NCI-H1930 (cell line): ENCODE measurements around the gene TRAF7.
"Not testable (repeated sequence)": the region's sequence is repeated elsewhere in the genome, so short reads cannot be mapped to it uniquely, and the experiment has no call there.

Experiments used
- DNase-seq, 2 experiments: peaks; one replicate each; lab custom pipeline; 2025; lab: John Stamatoyannopoulos, UW

Gene TRAF7

GRCh38 chr16:2199621-2200139 is 44.1 kb downstream of the TRAF7 start:
- DNase-seq = no peak

DNA sequence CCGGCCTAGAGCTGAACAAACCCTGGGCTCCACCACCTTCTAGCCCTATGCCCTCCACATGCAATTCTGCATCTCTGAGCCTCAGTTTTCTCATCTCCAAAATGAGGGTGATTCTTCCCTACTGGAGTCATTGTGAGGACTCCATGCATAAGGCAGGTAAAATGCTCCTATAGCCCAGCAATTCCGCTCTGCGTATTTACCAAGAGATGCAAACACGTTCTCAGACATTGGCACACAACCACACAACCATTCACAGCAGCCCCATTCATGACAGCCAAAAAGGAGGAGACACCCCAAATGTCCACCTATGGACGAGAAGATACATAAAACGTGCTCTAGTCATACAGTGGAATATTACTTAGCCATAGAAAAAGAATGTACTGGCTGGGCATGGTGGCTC is 44.7 kb downstream of the TRAF7 start:
- DNase-seq = no peak

- DNase-seq = not testable (repeated sequence)
These were observed 47.6 kb downstream of the TRAF7 start for GRCh38 chr16:2203119-2203688.

DNA sequence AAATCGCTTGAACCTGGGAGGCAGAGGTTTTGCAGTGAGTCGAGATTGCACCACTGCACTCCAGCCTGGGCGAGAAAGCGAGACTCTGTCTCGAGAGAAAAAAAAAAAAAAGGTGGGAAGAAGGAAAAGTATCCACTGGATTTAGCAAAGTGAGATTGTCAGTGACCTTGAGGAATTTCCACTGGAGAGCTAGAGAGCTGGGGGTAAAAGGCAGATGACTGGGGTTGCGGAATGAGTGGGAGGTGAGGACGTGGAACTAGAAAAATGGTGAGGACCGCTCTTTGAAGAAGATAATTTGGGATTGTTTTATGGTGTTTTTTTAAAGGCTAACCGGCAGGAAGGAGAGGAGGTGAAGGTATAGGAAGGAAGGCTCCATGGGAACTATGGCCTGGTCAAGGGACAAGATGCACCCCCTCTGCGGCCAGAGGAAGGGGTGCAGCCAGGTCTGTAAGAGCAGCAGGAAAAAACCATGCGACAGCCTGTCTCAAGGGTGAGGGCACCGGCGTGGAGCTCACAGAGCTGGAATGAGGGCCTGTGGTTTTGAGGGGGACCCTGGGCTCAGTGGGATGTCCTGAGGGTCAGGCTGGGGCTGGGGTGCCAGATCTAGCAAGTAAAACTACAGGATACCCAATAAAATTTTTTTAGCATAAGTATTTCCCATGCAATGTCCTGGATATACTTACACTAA is 49.0 kb downstream of the TRAF7 start:
- DNase-seq = no peak

GRCh38 chr16:2205104-2205966 is 49.8 kb downstream of the TRAF7 start, which contains the start of gene MLST8:
Gene MLST8, plus strand, starts transcription at chr16:2205454. Its CDS starts 632 bp downstream, at chr16:2206086.
- peak; percentile 67 to 92 for DNase-seq

GRCh38 chr16:2205967-2206313 is 50.4 kb downstream of the TRAF7 start:
- no peak for DNase-seq

DNA sequence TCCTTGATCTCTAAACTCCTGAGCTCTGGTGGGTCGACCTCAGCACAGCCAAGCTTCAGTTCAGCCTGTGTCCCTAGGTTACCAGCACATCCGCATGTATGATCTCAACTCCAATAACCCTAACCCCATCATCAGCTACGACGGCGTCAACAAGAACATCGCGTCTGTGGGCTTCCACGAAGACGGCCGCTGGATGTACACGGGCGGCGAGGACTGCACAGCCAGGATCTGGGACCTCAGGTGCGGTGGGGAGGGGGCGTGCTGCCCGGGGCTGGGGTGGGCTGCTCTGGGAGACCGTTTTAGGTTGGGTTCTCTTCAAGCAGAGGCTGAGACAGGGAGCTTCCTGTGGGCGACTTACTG is 50.8 kb downstream of the TRAF7 start:
- DNase-seq = no peak

GRCh38 chr16:2206780-2207433 is 51.3 kb downstream of the TRAF7 start:
- DNase-seq = no peak

DNA sequence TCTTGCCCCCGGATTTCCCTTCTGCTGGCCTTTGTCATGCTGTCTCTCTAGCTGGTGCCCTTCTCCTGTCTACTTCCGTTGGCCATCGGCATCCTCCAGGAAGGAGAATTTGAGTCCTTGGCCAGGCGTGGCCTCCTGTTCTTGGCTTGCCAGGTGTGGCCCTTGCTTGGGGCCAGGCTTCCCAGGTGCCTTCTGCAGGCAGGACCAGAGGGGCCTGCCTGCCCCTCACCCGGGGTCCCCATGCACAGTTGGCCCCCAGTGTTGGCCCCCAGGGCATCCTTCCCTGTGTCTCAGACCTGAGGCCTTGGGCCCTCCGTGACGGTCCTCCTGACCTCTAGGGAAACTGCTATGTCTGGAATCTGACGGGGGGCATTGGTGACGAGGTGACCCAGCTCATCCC is 52.3 kb downstream of the TRAF7 start:
- no peak for DNase-seq

DNA sequence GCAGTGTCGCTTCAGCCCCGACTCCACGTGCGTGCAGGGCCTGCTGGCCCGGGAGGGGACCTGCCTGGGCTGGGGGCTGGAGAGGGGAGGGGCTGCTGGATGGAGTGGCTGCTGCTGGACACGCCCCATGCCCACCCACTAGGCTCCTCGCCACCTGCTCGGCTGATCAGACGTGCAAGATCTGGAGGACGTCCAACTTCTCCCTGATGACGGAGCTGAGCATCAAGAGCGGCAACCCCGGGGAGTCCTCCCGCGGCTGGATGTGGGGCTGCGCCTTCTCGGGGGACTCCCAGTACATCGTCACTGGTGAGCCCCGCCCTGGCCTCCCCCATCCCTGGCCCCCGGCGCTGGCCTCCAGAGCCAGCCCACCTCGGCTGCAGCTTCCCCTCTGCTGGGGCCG is 52.7 kb downstream of the TRAF7 start:
- no peak for DNase-seq

GRCh38 chr16:2208772-2209171 is 53.2 kb downstream of the TRAF7 start:
- no peak for DNase-seq

DNA sequence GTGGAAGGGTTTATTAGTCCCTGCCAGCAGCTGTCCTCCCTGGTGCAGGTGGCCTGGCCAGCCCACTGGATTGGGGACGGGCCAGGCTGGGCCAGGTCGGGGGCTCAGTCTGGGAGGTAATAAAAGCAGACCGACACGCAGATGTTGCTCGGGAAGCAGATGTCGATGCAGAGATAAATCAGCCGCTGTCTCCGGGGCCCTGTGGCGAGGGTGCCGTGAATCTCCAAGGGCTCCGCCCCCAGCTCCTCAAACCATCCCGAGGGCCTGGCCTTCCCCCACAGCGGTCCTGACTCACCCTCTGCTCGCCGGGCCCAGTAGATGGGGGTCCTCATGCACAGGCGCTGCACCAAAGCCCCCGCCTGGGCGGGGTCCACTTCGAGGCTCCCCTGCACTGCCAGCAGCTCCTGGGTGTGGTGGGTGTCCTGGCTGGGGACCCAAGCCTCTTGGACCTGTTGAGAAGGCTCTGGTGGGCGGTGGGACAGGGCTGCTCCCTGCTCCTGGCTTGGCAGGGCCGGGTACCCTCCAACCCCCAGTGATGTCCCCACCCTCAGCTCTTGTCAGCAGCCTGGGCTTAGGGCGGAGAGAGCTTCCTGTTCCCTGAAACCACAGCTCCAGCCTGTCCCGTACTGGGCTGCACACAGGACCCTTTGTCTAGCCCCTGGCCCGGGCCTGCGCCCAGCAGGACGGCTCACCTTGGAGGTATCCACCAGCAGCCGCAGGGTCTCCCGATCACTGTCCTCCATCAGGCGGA is 53.9 kb downstream of the TRAF7 start:
- DNase-seq = no peak

DNA sequence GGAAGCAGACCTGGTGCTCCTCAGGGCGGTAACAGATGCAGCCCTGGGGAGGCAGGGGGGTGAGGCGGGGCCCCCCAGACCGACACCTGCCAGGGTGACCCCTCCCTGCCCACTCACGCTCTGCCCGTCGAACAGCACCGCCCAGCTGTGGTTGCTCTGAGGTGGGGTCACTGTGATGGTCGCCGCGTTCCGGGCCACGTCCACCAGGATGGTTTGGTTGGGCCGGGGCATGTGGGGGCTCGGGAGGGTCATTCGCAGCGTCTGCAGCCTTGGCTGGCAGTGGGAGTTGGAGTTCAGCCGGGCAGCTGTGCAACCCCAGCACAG is 54.4 kb downstream of the TRAF7 start:
- no peak for DNase-seq

DNA sequence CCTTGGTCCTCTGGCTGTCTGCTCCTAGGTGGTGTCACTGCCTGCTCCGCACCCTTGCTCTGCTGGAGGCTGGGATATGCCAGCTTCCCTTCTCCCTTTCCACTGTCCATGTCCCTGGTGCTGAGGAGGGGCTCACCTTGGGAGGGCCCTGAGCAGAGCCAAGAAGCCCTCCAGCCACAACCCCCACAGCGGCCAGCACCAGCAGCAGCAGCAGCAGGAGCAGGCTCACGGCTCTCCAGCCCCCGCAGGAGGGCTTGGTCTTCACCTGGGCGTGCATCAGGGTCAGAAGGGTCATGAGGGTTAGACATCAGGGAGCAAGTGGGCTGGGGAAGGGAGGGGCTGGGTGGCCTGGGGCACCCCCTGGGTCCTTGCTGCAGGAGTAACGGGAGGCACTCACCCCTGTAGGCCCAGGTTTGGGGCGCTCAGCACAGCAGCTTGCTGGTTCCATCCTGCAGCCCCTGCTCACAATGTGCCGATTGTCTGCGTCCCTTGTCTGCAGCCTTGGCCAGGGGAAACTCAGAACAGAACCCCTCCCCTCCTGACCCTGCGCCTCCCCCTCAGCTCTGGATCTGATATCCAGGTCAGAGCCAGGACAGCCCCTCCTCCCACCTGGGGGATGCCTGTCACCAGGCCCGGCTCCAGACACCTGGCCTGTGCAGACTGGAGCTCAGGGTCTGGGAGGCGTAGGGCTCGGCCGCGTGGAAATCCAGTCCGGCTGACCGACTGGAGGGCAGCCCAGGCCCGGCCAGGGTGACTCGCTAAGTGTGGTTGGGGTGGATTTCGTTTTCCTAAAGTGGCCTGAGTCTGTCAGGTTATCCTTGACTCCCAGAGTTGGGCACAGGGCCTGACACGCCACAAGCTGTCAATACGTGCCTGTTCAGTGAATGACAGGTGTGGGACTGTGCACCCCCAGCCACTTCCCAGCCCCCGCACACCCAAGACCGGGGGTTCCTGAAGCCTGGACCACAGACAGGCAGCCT is 55.1 kb downstream of the TRAF7 start, which contains the start of gene BRICD5:
Gene BRICD5, minus strand, starts transcription at position 478 of the 980 bp plus-strand sequence. Its CDS starts 30 bp downstream, at position 448.
- no peak for DNase-seq

DNA sequence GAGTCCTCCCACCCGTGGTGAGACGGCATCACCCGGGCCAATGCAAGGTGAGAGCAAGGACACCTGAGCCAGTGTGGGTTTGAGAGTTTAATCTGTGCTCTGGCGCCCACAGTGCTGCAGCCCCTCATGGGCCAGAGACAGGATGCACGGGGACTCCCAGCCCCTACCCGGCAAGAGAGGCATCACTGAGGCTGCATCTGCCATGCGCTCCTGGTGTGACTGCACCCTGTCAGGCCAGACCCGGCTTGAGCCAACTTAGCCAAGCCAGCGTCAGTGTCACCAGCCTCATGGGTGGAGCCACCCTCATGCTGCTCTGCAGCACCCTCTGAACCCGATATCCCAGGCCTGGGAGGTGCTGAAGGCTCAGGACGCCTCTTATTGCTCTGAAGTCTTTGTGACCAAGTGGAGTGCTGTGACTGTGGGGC is 56.4 kb downstream of the TRAF7 start:
- no peak for DNase-seq

DNA sequence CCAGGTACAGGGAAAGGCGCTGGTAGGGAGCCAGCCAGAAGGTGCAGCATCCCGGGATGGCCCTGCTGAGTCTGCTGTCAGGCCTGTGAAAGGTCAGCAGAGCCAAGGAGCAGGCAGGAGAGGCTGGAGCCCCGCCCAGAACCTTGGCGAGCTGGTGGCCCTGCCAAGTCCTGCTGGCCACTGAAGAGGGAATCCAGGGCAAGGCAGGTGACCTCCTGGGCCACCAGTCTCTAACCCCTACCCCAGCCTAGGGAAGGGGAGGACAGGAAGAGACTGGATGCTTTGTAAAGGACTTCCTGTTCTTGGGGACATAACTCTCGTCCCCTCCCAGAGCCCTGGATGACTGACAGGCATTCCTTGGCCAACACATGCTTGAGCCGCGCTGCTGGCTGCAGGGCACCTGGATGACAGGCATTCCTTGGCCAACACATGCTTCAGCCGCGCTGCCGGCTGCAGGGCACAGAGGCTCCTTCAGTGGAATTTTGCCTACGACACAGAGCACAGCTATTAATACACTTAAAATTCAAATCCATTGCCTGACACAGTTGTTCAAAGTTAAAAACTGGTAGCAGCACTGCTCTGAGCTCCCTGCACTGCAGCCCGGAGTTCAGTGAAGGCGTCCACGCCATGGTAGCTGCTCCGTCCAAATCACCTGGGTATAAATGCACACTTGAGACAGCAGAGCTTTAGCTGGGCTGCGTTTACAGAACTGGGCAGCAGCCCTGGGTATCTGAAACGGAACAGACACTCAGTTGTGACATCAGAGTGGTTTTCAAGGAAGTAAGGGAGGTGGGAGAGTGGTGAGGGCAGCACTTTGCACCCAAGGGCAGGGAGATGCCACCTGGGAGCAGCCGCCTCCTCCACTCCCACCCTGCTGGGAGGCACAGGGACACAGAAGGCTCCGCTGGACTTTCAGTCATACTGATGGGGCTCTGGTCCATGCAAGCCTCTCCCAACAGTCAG is 57.1 kb downstream of the TRAF7 start:
- DNase-seq = no peak

GRCh38 chr16:2213817-2214718 is 58.5 kb downstream of the TRAF7 start:
- no peak for DNase-seq

GRCh38 chr16:2214719-2214968 is 59.1 kb downstream of the TRAF7 start, which contains the start of gene PGP:
Gene PGP, minus strand, starts transcription at chr16:2214840. Its CDS starts 63 bp downstream, at chr16:2214777.
- no peak for DNase-seq
